T-helper 2 cell treated with Interferon-gamma antibody and Interleukin-4, amounts not matched to agents 5 μg/mL and 100 μg/mL, for 36 hours (primary cell): ENCODE results near the gene PIK3R6.
"Not testable (repeated sequence)": the region's sequence is repeated elsewhere in the genome, so short reads cannot be mapped to it uniquely, and the experiment has no call there.

Source experiments
- DNase-seq: peaks from one replicate; pipeline ENCODE4 v3.0.0; 2021; ENCODE audit warnings: low spot score
- H3K27ac Mint-ChIP-seq: one replicate; pipeline ENCODE4 v1.8.0; 2021; ENCODE audit warnings: mild to moderate bottlenecking, mixed read lengths
- H3K27me3 Mint-ChIP-seq: one replicate; pipeline ENCODE4 v1.8.0; 2021; ENCODE audit warnings: low read depth, mixed read lengths
- H3K36me3 Mint-ChIP-seq: one replicate; pipeline ENCODE4 v1.8.0; 2021; ENCODE audit warnings: low read depth, mixed read lengths
- H3K4me1 Mint-ChIP-seq: one replicate; pipeline ENCODE4 v1.8.0; 2021; ENCODE audit warnings: low read depth, mixed read lengths
- H3K4me3 Mint-ChIP-seq: one replicate; pipeline ENCODE4 v1.8.0; 2022; ENCODE audit warnings: mild to moderate bottlenecking, moderate library complexity, mixed read lengths
- H3K9me3 Mint-ChIP-seq: one replicate; pipeline ENCODE4 v1.8.0; 2021; ENCODE audit warnings: mixed read lengths

Gene PIK3R6

GRCh38 chr17:8825802-8826201, 41.7 kb downstream of the PIK3R6 start:
- no peaks in the 10 kb centered on the region for H3K27me3 Mint-ChIP-seq
- H3K27ac Mint-ChIP-seq, result no peak overlapping the region
- no peaks in the 10 kb centered on the region for H3K4me1 Mint-ChIP-seq
- DNase-seq, result no peak
- peaks cover 22% of the 10 kb centered on the region for H3K36me3 Mint-ChIP-seq
- peaks cover 12% of the 10 kb centered on the region for H3K9me3 Mint-ChIP-seq
- H3K4me3 Mint-ChIP-seq, result no peak overlapping the region

GRCh38 chr17:8823279-8823678, 44.2 kb downstream of the PIK3R6 start:
- Mint-ChIP-seq H3K4me3 (no peak overlapping the region), H3K4me1 (no peaks in the 10 kb centered on the region), H3K9me3 (peaks cover 12% of the 10 kb centered on the region), H3K36me3 (peaks cover 27% of the 10 kb centered on the region), H3K27ac (no peak overlapping the region), H3K27me3 (no peaks in the 10 kb centered on the region)
- no peak for DNase-seq

- Mint-ChIP-seq H3K27me3 (no peaks in the 10 kb centered on the region), H3K4me3 (no peak overlapping the region), H3K4me1 (no peaks in the 10 kb centered on the region), H3K27ac (no peak overlapping the region), H3K36me3 (peaks cover 27% of the 10 kb centered on the region), H3K9me3 (peaks cover 12% of the 10 kb centered on the region)
- no peak for DNase-seq
Measured at GRCh38 chr17:8822401-8823035, 45.0 kb downstream of the PIK3R6 start.

- H3K36me3 Mint-ChIP-seq, result peaks cover 27% of the 10 kb centered on the region
- H3K9me3 Mint-ChIP-seq, result peaks cover 12% of the 10 kb centered on the region
- H3K27me3 Mint-ChIP-seq, result no peaks in the 10 kb centered on the region
- H3K4me3 Mint-ChIP-seq, result no peak overlapping the region
- H3K27ac Mint-ChIP-seq, result no peak overlapping the region
- no peak for DNase-seq
- no peaks in the 10 kb centered on the region for H3K4me1 Mint-ChIP-seq
Measured at GRCh38 chr17:8821446-8822105, 45.9 kb downstream of the PIK3R6 start.

GRCh38 chr17:8820311-8821010, 47.0 kb downstream of the PIK3R6 start:
- H3K27ac Mint-ChIP-seq, result no peak overlapping the region
- no peak for DNase-seq
- H3K4me1 Mint-ChIP-seq, result no peaks in the 10 kb centered on the region
- H3K36me3 Mint-ChIP-seq, result peaks cover 24% of the 10 kb centered on the region
- H3K4me3 Mint-ChIP-seq, result no peak overlapping the region
- H3K9me3 Mint-ChIP-seq, result peaks cover 12% of the 10 kb centered on the region
- no peaks in the 10 kb centered on the region for H3K27me3 Mint-ChIP-seq

- no peaks in the 10 kb centered on the region for H3K27me3 Mint-ChIP-seq
- H3K9me3 Mint-ChIP-seq, result peaks cover under 1% of the 10 kb centered on the region
- DNase-seq, result no peak
- peaks cover 28% of the 10 kb centered on the region for H3K36me3 Mint-ChIP-seq
- H3K4me1 Mint-ChIP-seq, result no peaks in the 10 kb centered on the region
- no peak overlapping the region for H3K4me3 Mint-ChIP-seq
- no peak overlapping the region for H3K27ac Mint-ChIP-seq
Measured at GRCh38 chr17:8818654-8819330, 48.7 kb downstream of the PIK3R6 start.

GRCh38 chr17:8818047-8818446, 49.4 kb downstream of the PIK3R6 start:
- peaks cover 28% of the 10 kb centered on the region for H3K36me3 Mint-ChIP-seq
- H3K27me3 Mint-ChIP-seq, result no peaks in the 10 kb centered on the region
- no peaks in the 10 kb centered on the region for H3K4me1 Mint-ChIP-seq
- DNase-seq, result no peak
- H3K9me3 Mint-ChIP-seq, result peaks cover 4% of the 10 kb centered on the region
- H3K27ac Mint-ChIP-seq, result no peak overlapping the region
- no peak overlapping the region for H3K4me3 Mint-ChIP-seq

- Mint-ChIP-seq H3K27ac (no peak overlapping the region), H3K9me3 (no peaks in the 10 kb centered on the region), H3K27me3 (no peaks in the 10 kb centered on the region), H3K4me1 (peaks cover 1% of the 10 kb centered on the region), H3K36me3 (peaks cover 45% of the 10 kb centered on the region), H3K4me3 (no peak overlapping the region)
- DNase-seq, result no peak
Measured at GRCh38 chr17:8806926-8807550, 60.4 kb downstream of the PIK3R6 start.

- no peaks in the 10 kb centered on the region for H3K9me3 Mint-ChIP-seq
- peaks cover 39% of the 10 kb centered on the region for H3K36me3 Mint-ChIP-seq
- H3K27ac Mint-ChIP-seq, result no peak overlapping the region
- no peak overlapping the region for H3K4me3 Mint-ChIP-seq
- H3K27me3 Mint-ChIP-seq, result no peaks in the 10 kb centered on the region
- DNase-seq, result no peak
- H3K4me1 Mint-ChIP-seq, result peaks cover 1% of the 10 kb centered on the region
Measured at GRCh38 chr17:8806253-8806925, 61.1 kb downstream of the PIK3R6 start.

GRCh38 chr17:8805396-8805795, 62.1 kb downstream of the PIK3R6 start:
- not testable (repeated sequence) for H3K27ac Mint-ChIP-seq, DNase-seq, H3K27me3 Mint-ChIP-seq, H3K4me3 Mint-ChIP-seq, H3K9me3 Mint-ChIP-seq, H3K4me1 Mint-ChIP-seq
- peaks cover 33% of the 10 kb centered on the region for H3K36me3 Mint-ChIP-seq

GRCh38 chr17:8803531-8804420, 63.7 kb downstream of the PIK3R6 start:
- peaks cover 1% of the 10 kb centered on the region for H3K4me1 Mint-ChIP-seq
- H3K4me3 Mint-ChIP-seq, result no peak overlapping the region
- DNase-seq, result no peak
- H3K27ac Mint-ChIP-seq, result no peak overlapping the region
- H3K27me3 Mint-ChIP-seq, result no peaks in the 10 kb centered on the region
- H3K36me3 Mint-ChIP-seq, result peaks cover 26% of the 10 kb centered on the region
- H3K9me3 Mint-ChIP-seq, result no peaks in the 10 kb centered on the region

GRCh38 chr17:8801135-8801840, 66.2 kb downstream of the PIK3R6 start:
- no peak for DNase-seq
- no peaks in the 10 kb centered on the region for H3K27me3 Mint-ChIP-seq
- no peak overlapping the region for H3K4me3 Mint-ChIP-seq
- H3K4me1 Mint-ChIP-seq, result no peaks in the 10 kb centered on the region
- H3K27ac Mint-ChIP-seq, result no peak overlapping the region
- no peaks in the 10 kb centered on the region for H3K9me3 Mint-ChIP-seq
- H3K36me3 Mint-ChIP-seq, result peaks cover 10% of the 10 kb centered on the region
